GM18520 (cell line): ENCODE measurements around the gene TBK1.
"Not testable (repeated sequence)": the region's sequence is repeated elsewhere in the genome, so short reads cannot be mapped to it uniquely, and the experiment has no call there.

Source experiments
- ATAC-seq: cut with Tn5 transposase; IDR thresholded peaks from one replicate; pipeline ENCODE4 v1.9.1; 2021; ENCODE audit not compliant: unreplicated experiment

TBK1 gene

DNA sequence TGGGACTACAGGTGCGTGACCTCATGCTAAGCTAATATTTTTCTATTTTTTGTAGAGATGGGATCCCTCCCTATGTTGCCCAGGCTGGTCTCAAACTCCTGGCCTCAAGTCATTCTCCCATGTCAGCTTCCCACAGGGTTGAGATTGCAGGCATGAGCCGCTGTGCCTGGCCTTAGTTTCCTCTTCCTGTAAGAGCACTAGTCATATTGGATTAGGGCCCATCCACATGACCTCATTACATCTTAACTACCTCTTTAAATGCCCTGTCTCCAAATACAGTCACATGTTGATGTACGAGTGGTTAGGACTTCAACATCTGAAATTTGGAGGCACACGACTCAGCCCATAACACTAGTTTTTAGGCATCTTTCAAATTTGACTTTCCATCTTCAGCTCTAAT lies 86.2 kb downstream of the TBK1 start:
- no peak for ATAC-seq

- not testable (repeated sequence) for ATAC-seq
Measured at GRCh38 chr12:64542409-64543047, 90.6 kb downstream of the TBK1 start.

- no peak for ATAC-seq
Measured at GRCh38 chr12:64544371-64545080, 92.6 kb downstream of the TBK1 start.

DNA sequence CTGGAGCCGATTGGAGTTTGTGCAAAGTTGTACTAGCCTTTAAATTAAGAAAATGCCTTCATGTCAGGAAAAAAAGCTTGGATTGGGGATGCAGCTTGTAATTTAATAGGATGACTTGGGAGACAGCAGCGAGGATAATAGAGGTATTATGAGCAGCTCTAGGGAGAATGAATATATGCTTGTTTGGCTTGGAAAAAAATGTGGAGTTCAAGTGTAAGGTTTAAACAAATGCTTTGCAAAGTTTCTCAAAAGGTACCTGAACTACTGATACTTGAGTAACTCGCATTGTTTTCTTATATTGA lies 93.1 kb downstream of the TBK1 start:
- ATAC-seq: no peak

- no peak for ATAC-seq
Measured at GRCh38 chr12:64549108-64549507, 97.2 kb downstream of the TBK1 start.

DNA sequence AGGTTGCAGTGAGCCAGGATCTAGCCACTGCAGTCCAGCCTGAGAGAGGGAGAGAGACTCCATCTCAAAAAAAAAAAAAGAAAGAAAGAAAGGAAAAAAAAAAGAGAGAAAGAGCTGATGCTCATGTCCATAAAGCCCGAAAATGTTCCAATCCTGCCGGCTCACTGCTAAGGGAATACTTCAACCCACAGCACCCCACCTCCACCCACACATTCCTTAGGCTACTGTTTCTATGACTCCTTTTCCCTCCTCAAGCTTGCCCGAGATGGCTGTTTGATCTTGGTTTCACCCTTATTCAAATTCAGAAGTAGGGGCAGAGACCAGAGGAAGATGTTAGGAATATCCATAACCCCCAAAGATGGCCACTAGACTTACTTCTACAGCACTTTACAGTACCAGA lies 98.8 kb downstream of the TBK1 start:
- ATAC-seq: no peak

DNA sequence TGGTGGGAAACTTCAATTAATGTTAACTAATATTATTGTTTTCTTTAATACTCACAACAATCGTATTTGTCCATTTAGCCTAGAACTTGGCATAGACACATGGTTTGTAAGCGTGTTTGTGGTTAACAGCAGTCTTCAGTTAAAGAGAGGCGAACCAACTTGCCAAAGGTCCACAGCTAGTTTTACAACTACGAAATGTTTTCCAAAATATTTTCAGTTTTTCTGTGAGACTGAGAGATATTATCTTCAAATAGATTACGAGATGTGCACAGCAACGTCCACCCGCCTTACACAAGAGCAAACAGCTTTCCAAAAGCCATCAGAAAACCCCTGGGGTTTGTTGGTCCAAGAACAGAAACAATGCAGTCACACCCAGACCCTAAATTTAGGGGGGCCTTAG lies 99.8 kb downstream of the TBK1 start:
- no peak for ATAC-seq
